Dermis lymphatic vessel endothelial cell (primary cell): Measurements from ENCODE around the gene POMP. TPM values are rescaled to one million over a fixed set of nuclear protein-coding genes. Genes with fewer than 3 reads are reported as not detected.

ENCODE experiments used
- total RNA-seq: library from RNA; depleted of rRNA; stranded (reverse); fragments of >200 nt; gene quantifications from 2 replicates; pipeline ENCODE4 v1.2.1, GENCODE V29; 2014

The POMP gene
- total RNA-seq, result 101 and 114 TPM in 2 replicates

GRCh38 chr13:28658796-28659620 lies at the start of gene POMP:
Gene POMP (plus strand): TSS chr13:28659130. CDS start chr13:28659185, 55 bp downstream.

GRCh38 chr13:28718543-28719226 lies 59.8 kb downstream of the POMP start, which contains the start of gene SLC46A3:
Gene SLC46A3 (minus strand): TSS chr13:28718970. CDS start chr13:28717998, 972 bp downstream.

Other genes starting within 250 kb of the POMP start
- gene FLT1, start 164.0 kb upstream of the POMP start, total RNA-seq, result 20.1 and 76.5 TPM in 2 replicates
- gene SLC46A3, start 59.8 kb downstream of the POMP start, total RNA-seq, result 0.86 and 1.7 TPM in 2 replicates
- not detected in 2 replicates for gene MTUS2, start 161.2 kb downstream of the POMP start, total RNA-seq